Neural progenitor cell (in vitro differentiated cells): ENCODE measurements around the gene MAN1A1. TPM values are rescaled to one million over a fixed set of nuclear protein-coding genes. Genes with fewer than 3 reads are reported as not detected.

ENCODE experiments used
- DNase-seq: peaks from one replicate; pipeline ENCODE4 v3.0.0-alpha.2; 2016; ENCODE audit warnings: low spot score
- H2AFZ ChIP-seq: fragments of 200-600 bp; sonication (generic); replicated peaks from 2 replicates; pipeline ENCODE4 v1.6.1; 2016; ENCODE audit warnings: antibody characterized with exemption
- H3F3A ChIP-seq: fragments of 200-600 bp; sonication (generic); 2 replicates; pipeline ENCODE4 v1.6.1; 2016; ENCODE audit warnings: antibody characterized with exemption, low read depth
- H3K27ac ChIP-seq: fragments of 200-600 bp; sonication (generic); 2 replicates; pipeline ENCODE4 v1.5.1; 2016; ENCODE audit warnings: mild to moderate bottlenecking
- H3K27me3 ChIP-seq: fragments of 200-600 bp; sonication (generic); 2 replicates; pipeline ENCODE4 v1.6.1; 2016; ENCODE audit warnings: mild to moderate bottlenecking, moderate library complexity
- H3K36me3 ChIP-seq: fragments of 200-600 bp; sonication (generic); 2 replicates; pipeline ENCODE4 v1.5.1; 2016
- H3K4me1 ChIP-seq: fragments of 200-600 bp; sonication (generic); 2 replicates; pipeline ENCODE4 v1.6.1; 2016; ENCODE audit warnings: mixed run types
- H3K4me2 ChIP-seq: fragments of 200-600 bp; sonication (generic); 2 replicates; pipeline ENCODE4 v1.6.1; 2016
- H3K4me3 ChIP-seq: fragments of 200-600 bp; sonication (generic); 2 replicates; pipeline ENCODE4 v1.5.1; 2016
- H3K79me2 ChIP-seq: fragments of 200-600 bp; sonication (generic); 2 replicates; pipeline ENCODE4 v1.6.1; 2016; ENCODE audit warnings: low read depth
- H3K9ac ChIP-seq: fragments of 200-600 bp; sonication (generic); 2 replicates; pipeline ENCODE4 v1.6.1; 2016
- H3K9me3 ChIP-seq: fragments of 200-600 bp; sonication (generic); 2 replicates; pipeline ENCODE4 v1.5.1; 2016; ENCODE audit warnings: low read depth
- H4K20me1 ChIP-seq: fragments of 200-600 bp; sonication (generic); 2 replicates; pipeline ENCODE4 v1.6.1; 2016; ENCODE audit warnings: low read depth
- H3K27ac Mint-ChIP-seq: 3 replicates; pipeline ENCODE4 v1.8.0; 2021; ENCODE audit warnings: mixed read lengths
- H3K27me3 Mint-ChIP-seq: 2 replicates; pipeline ENCODE4 v1.8.0; 2022; ENCODE audit warnings: low read depth, mild to moderate bottlenecking, inconsistent platforms, moderate library complexity, mixed read lengths; ENCODE audit not compliant: insufficient read depth
- H3K36me3 Mint-ChIP-seq: 3 replicates; pipeline ENCODE4 v1.8.0; 2021; ENCODE audit warnings: mixed read lengths
- H3K4me1 Mint-ChIP-seq: 3 replicates; pipeline ENCODE4 v1.8.0; 2021; ENCODE audit warnings: mixed read lengths
- H3K4me3 Mint-ChIP-seq: 3 replicates; pipeline ENCODE4 v1.8.0; 2021; ENCODE audit warnings: mild to moderate bottlenecking, moderate library complexity, mixed read lengths
- H3K9me3 Mint-ChIP-seq: 3 replicates; pipeline ENCODE4 v1.8.0; 2020; ENCODE audit warnings: mixed read lengths
- CTCF ChIP-seq: fragments of 200-600 bp; sonication (generic); IDR thresholded peaks from 2 replicates; pipeline ENCODE4 v1.5.1; 2017; ENCODE audit warnings: antibody characterized with exemption, mild to moderate bottlenecking
- EZH2 ChIP-seq: fragments of 200-600 bp; sonication (generic); IDR thresholded peaks from 2 replicates; pipeline ENCODE4 v1.6.1; 2017; ENCODE audit warnings: antibody characterized with exemption, mild to moderate bottlenecking, moderate library complexity
- EZH2phosphoT487 ChIP-seq: fragments of 200-600 bp; sonication (generic); IDR thresholded peaks from 2 replicates; pipeline ENCODE4 v1.6.1; 2017; ENCODE audit warnings: antibody characterized with exemption
- total RNA-seq: library from RNA; depleted of rRNA; stranded (reverse); fragments of >200 nt; gene quantifications from 2 replicates; pipeline ENCODE4 v1.2.3, GENCODE V29; 2015; ENCODE audit warnings: low replicate concordance

Gene MAN1A1
- total RNA-seq, 1 donor from 2014 or later: 5.2 TPM

GRCh38 chr6:119262612-119263011 lies 86.9 kb downstream of the MAN1A1 start:
- H3K4me2 ChIP-seq: no peak overlapping the region
- no peak overlapping the region for H3K4me3 Mint-ChIP-seq
- H3K27me3 Mint-ChIP-seq: no peaks in the 10 kb centered on the region
- no peaks in the 10 kb centered on the region for H3K4me1 ChIP-seq
- no peaks in the 10 kb centered on the region for H3K9me3 Mint-ChIP-seq
- H3K36me3 ChIP-seq: no peaks in the 10 kb centered on the region
- TF ChIP-seq EZH2phosphoT487: no peak
- H3K27me3 ChIP-seq: no peaks in the 10 kb centered on the region
- H3K27ac Mint-ChIP-seq: no peak overlapping the region
- H3K36me3 Mint-ChIP-seq: no peaks in the 10 kb centered on the region
- H3K9ac ChIP-seq: no peak overlapping the region
- no peaks in the 10 kb centered on the region for H4K20me1 ChIP-seq
- no peak overlapping the region for H3K4me3 ChIP-seq
- H3K4me1 Mint-ChIP-seq: no peaks in the 10 kb centered on the region
- H3F3A ChIP-seq: no peaks in the 10 kb centered on the region
- no peak for DNase-seq
- no peaks in the 10 kb centered on the region for H3K79me2 ChIP-seq
- H3K27ac ChIP-seq: no peak overlapping the region
- no peak overlapping the region for H2AFZ ChIP-seq
- no peaks in the 10 kb centered on the region for H3K9me3 ChIP-seq

GRCh38 chr6:119261944-119262284 lies 87.6 kb downstream of the MAN1A1 start:
- Histone ChIP-seq H3K27ac (no peak overlapping the region), H3K79me2 (no peaks in the 10 kb centered on the region), H3K27me3 (no peaks in the 10 kb centered on the region), H4K20me1 (no peaks in the 10 kb centered on the region), H3F3A (no peaks in the 10 kb centered on the region), H3K4me1 (no peaks in the 10 kb centered on the region), H3K36me3 (no peaks in the 10 kb centered on the region), H3K9me3 (no peaks in the 10 kb centered on the region), H3K4me2 (no peak overlapping the region), H2AFZ (no peak overlapping the region), H3K9ac (no peak overlapping the region), H3K4me3 (no peak overlapping the region)
- Mint-ChIP-seq H3K27ac (no peak overlapping the region), H3K9me3 (no peaks in the 10 kb centered on the region), H3K36me3 (no peaks in the 10 kb centered on the region), H3K4me1 (no peaks in the 10 kb centered on the region), H3K4me3 (no peak overlapping the region), H3K27me3 (no peaks in the 10 kb centered on the region)
- no peak for TF ChIP-seq CTCF
- TF ChIP-seq EZH2: no peak
- no peak for TF ChIP-seq EZH2phosphoT487
- no peak for DNase-seq

GRCh38 chr6:119259027-119259426 lies 90.5 kb downstream of the MAN1A1 start:
- no peaks in the 10 kb centered on the region for H3K9me3 ChIP-seq
- no peak for TF ChIP-seq EZH2
- TF ChIP-seq CTCF: no peak
- TF ChIP-seq EZH2phosphoT487: no peak
- no peaks in the 10 kb centered on the region for H3K36me3 ChIP-seq
- no peak overlapping the region for H3K27ac Mint-ChIP-seq
- H3K36me3 Mint-ChIP-seq: no peaks in the 10 kb centered on the region
- no peak for DNase-seq
- no peaks in the 10 kb centered on the region for H3K27me3 Mint-ChIP-seq
- no peaks in the 10 kb centered on the region for H4K20me1 ChIP-seq
- no peak overlapping the region for H3K4me3 ChIP-seq
- no peak overlapping the region for H3K27ac ChIP-seq
- no peaks in the 10 kb centered on the region for H3K79me2 ChIP-seq
- no peaks in the 10 kb centered on the region for H3K4me1 ChIP-seq
- no peaks in the 10 kb centered on the region for H3K4me1 Mint-ChIP-seq
- H3K9ac ChIP-seq: no peak overlapping the region
- no peaks in the 10 kb centered on the region for H3K27me3 ChIP-seq
- H3K9me3 Mint-ChIP-seq: no peaks in the 10 kb centered on the region
- no peaks in the 10 kb centered on the region for H3F3A ChIP-seq
- no peak overlapping the region for H3K4me2 ChIP-seq
- no peak overlapping the region for H2AFZ ChIP-seq
- H3K4me3 Mint-ChIP-seq: no peak overlapping the region

- no peak overlapping the region for H3K9ac ChIP-seq
- Mint-ChIP-seq H3K9me3 (no peaks in the 10 kb centered on the region), H3K36me3 (no peaks in the 10 kb centered on the region), H3K4me1 (no peaks in the 10 kb centered on the region), H3K27me3 (no peaks in the 10 kb centered on the region), H3K27ac (no peak overlapping the region), H3K4me3 (no peak overlapping the region)
- no peaks in the 10 kb centered on the region for H3K27me3 ChIP-seq
- TF ChIP-seq CTCF: no peak
- TF ChIP-seq EZH2: no peak
- TF ChIP-seq EZH2phosphoT487: no peak
- no peak for DNase-seq
- H3K27ac ChIP-seq: no peak overlapping the region
- H3K79me2 ChIP-seq: no peaks in the 10 kb centered on the region
- H2AFZ ChIP-seq: no peak overlapping the region
- H3K9me3 ChIP-seq: no peaks in the 10 kb centered on the region
- H3K4me2 ChIP-seq: no peak overlapping the region
- no peaks in the 10 kb centered on the region for H3F3A ChIP-seq
- H3K36me3 ChIP-seq: no peaks in the 10 kb centered on the region
- no peak overlapping the region for H3K4me3 ChIP-seq
- H4K20me1 ChIP-seq: no peaks in the 10 kb centered on the region
- H3K4me1 ChIP-seq: no peaks in the 10 kb centered on the region
Observed at GRCh38 chr6:119257726-119258125, 91.8 kb downstream of the MAN1A1 start.
